GM23338 (cell line): ENCODE measurements around the gene STAT6. TPM values are rescaled to one million over a fixed set of nuclear protein-coding genes. Genes with fewer than 3 reads are reported as not detected.

Source experiments
- ATAC-seq: fragments of 200-7000 bp; cut with Tn5 transposase; 3 replicates; pipeline ENCODE4 v1.9.1; 2020
- DNase-seq: peaks from one replicate; pipeline ENCODE4 v3.0.0-alpha.2; 2015; ENCODE audit warnings: low spot score
- H2AFZ ChIP-seq: fragments of 200-600 bp; sonication (generic); 2 replicates; pipeline ENCODE4 v1.8.0; 2016; ENCODE audit warnings: antibody characterized with exemption, mild to moderate bottlenecking, moderate library complexity
- H3F3A ChIP-seq: fragments of 200-600 bp; sonication (generic); replicated peaks from 2 replicates; pipeline ENCODE4 v1.8.0; 2017; ENCODE audit warnings: antibody characterized with exemption, mixed run types, low read depth
- H3K27ac ChIP-seq: fragments of 200-600 bp; sonication (generic); 2 replicates; pipeline ENCODE4 v1.6.1; 2016; ENCODE audit warnings: low read depth
- H3K27me3 ChIP-seq: fragments of 200-600 bp; sonication (generic); 2 replicates; pipeline ENCODE4 v1.8.0; 2016; ENCODE audit warnings: mild to moderate bottlenecking, mixed run types, moderate library complexity; ENCODE audit not compliant: insufficient read depth
- H3K36me3 ChIP-seq: fragments of 200-600 bp; sonication (generic); 2 replicates; pipeline ENCODE4 v1.8.0; 2016; ENCODE audit warnings: mild to moderate bottlenecking; ENCODE audit not compliant: insufficient read depth
- H3K4me1 ChIP-seq: fragments of 200-600 bp; sonication (generic); 2 replicates; pipeline ENCODE4 v1.8.0; 2016; ENCODE audit warnings: mild to moderate bottlenecking, moderate library complexity; ENCODE audit not compliant: insufficient read depth
- H3K4me2 ChIP-seq: fragments of 200-600 bp; sonication (generic); 2 replicates; pipeline ENCODE4 v1.7.1; 2017; ENCODE audit warnings: mixed run types
- H3K4me3 ChIP-seq: fragments of 200-600 bp; sonication (generic); 2 replicates; pipeline ENCODE4 v1.6.1; 2016; ENCODE audit warnings: mixed run types
- H3K79me2 ChIP-seq: fragments of 200-600 bp; sonication (generic); replicated peaks from 2 replicates; pipeline ENCODE4 v1.8.0; 2017; ENCODE audit warnings: mild to moderate bottlenecking; ENCODE audit not compliant: insufficient read depth
- H3K9me2 ChIP-seq: fragments of 200-600 bp; sonication (generic); 2 replicates; pipeline ENCODE4 v1.8.0; 2017; ENCODE audit not compliant: insufficient read depth
- H4K20me1 ChIP-seq: fragments of 200-600 bp; sonication (generic); replicated peaks from 2 replicates; pipeline ENCODE4 v1.8.0; 2017; ENCODE audit warnings: mild to moderate bottlenecking; ENCODE audit not compliant: insufficient read depth
- H3K27ac Mint-ChIP-seq: 2 replicates; pipeline ENCODE4 v1.8.0; 2020; ENCODE audit warnings: inconsistent platforms, mild to moderate bottlenecking, moderate library complexity, mixed read lengths
- H3K27me3 Mint-ChIP-seq: 3 replicates; pipeline ENCODE4 v1.8.0; 2022; ENCODE audit warnings: low read depth, mild to moderate bottlenecking, moderate library complexity, mixed read lengths, inconsistent platforms; ENCODE audit not compliant: insufficient read depth, poor library complexity
- H3K36me3 Mint-ChIP-seq: 3 replicates; pipeline ENCODE4 v1.8.0; 2021; ENCODE audit warnings: low read depth, mild to moderate bottlenecking, inconsistent platforms, moderate library complexity, mixed read lengths
- H3K4me1 Mint-ChIP-seq: 3 replicates; pipeline ENCODE4 v1.8.0; 2020; ENCODE audit warnings: mild to moderate bottlenecking, inconsistent platforms, mixed read lengths
- H3K4me3 Mint-ChIP-seq: 3 replicates; pipeline ENCODE4 v1.8.0; 2021; ENCODE audit warnings: moderate library complexity, mild to moderate bottlenecking, inconsistent platforms, mixed read lengths
- H3K9me3 Mint-ChIP-seq: 3 replicates; pipeline ENCODE4 v1.8.0; 2020; ENCODE audit warnings: moderate library complexity, mild to moderate bottlenecking, inconsistent platforms, mixed read lengths
- CTCF ChIP-seq, 2 experiments: fragments of 200-600 bp in 1 of 2; sonication (generic) in 1 of 2; conservative IDR thresholded peaks; 2 replicates each; pipeline versions ENCODE4 v1.5.1 to v1.6.1; 2016 to 2017; ENCODE audit warnings: antibody characterized with exemption in 2 of 2, low read depth in 2 of 2, mild to moderate bottlenecking in 2 of 2, moderate library complexity in 1 of 2
- ETS1 ChIP-seq: IDR thresholded peaks from 2 replicates; pipeline ENCODE4 v1.6.1; 2016; ENCODE audit warnings: antibody characterized with exemption
- EZH2phosphoT487 ChIP-seq: fragments of 200-600 bp; sonication (generic); IDR thresholded peaks from one replicate; pipeline ENCODE4 v1.8.1; 2018; ENCODE audit warnings: antibody characterized with exemption; ENCODE audit not compliant: unreplicated experiment
- JUNB ChIP-seq: IDR thresholded peaks from one replicate; pipeline ENCODE4 v1.6.1; 2016; ENCODE audit warnings: antibody characterized with exemption; ENCODE audit not compliant: unreplicated experiment
- NANOG ChIP-seq: IDR thresholded peaks from 2 replicates; pipeline ENCODE4 v1.6.1; 2016; ENCODE audit warnings: antibody characterized with exemption, borderline replicate concordance
- POLR2AphosphoS5 ChIP-seq: IDR thresholded peaks from 2 replicates; pipeline ENCODE4 v1.6.1; 2016; ENCODE audit warnings: antibody characterized with exemption, low read depth
- REST ChIP-seq: IDR thresholded peaks from one replicate; pipeline ENCODE4 v1.6.1; 2018; ENCODE audit warnings: antibody characterized with exemption; ENCODE audit not compliant: unreplicated experiment
- STAT1 ChIP-seq: IDR thresholded peaks from one replicate; pipeline ENCODE4 v1.6.1; 2016; ENCODE audit warnings: antibody characterized with exemption; ENCODE audit not compliant: unreplicated experiment
- ZNF114 ChIP-seq: fragments of 250-450 bp; sonication (Bioruptor Pico); IDR thresholded peaks from 2 replicates; pipeline ENCODE4 v1.5.0; 2020; ENCODE audit warnings: mild to moderate bottlenecking, moderate library complexity
- polyA plus RNA-seq: library from polyadenylated mRNA; unstranded; fragments of >200 nt; fragmentation: Nextera tagmentation; extraction: Ambion mirVana; gene quantifications from 2 replicates; pipeline ENCODE4 v1.2.1, GENCODE V29; 2016
- total RNA-seq: library from RNA; depleted of rRNA; stranded (reverse); fragments of >200 nt; shearing (Covaris generic); gene quantifications from 2 replicates; pipeline ENCODE4 v1.2.3, GENCODE V29; 2014

STAT6 gene
- total and polyA plus RNA-seq, 2 experiments from 2014 or later = 14.3 to 28.1 TPM

GRCh38 chr12:57096748-57097553 is 14.2 kb downstream of the STAT6 start (continued):
- no peak for TF ChIP-seq CTCF (conservative IDR thresholded peaks at IDR 0.05; ENCODE audit: low read depth in 2 of 2)
- TF ChIP-seq REST = no peak
- TF ChIP-seq ZNF114 = no peak
- no peak for TF ChIP-seq ETS1
- no peak for TF ChIP-seq POLR2AphosphoS5
- TF ChIP-seq STAT1 = no peak
- no peak for TF ChIP-seq NANOG
- no peak for TF ChIP-seq JUNB
- TF ChIP-seq EZH2phosphoT487 = no peak

GRCh38 chr12:57096099-57096572 is 15.0 kb downstream of the STAT6 start:
- H3K27ac Mint-ChIP-seq = peak overlapping the region; percentile 96
- DNase-seq (no peak), ATAC-seq (no peak)
- Histone ChIP-seq H3K79me2 (no peaks in the 10 kb centered on the region), H3K27me3 (no peaks in the 10 kb centered on the region), H3K27ac (no peak overlapping the region), H3K4me3 (no peak overlapping the region), H4K20me1 (no peaks in the 10 kb centered on the region; the same call in 1 of the 2 replicates), H2AFZ (no peak overlapping the region), H3K4me1 (peaks cover 27% of the 10 kb centered on the region), H3F3A (peaks cover 10% of the 10 kb centered on the region; the same call in 1 of the 2 replicates), H3K4me2 (no peak overlapping the region), H3K9me2 (no peaks in the 10 kb centered on the region), H3K36me3 (no peaks in the 10 kb centered on the region)
- peaks cover 49% of the 10 kb centered on the region for H3K4me1 Mint-ChIP-seq
- no peaks in the 10 kb centered on the region for H3K9me3 Mint-ChIP-seq
- peaks cover 58% of the 10 kb centered on the region for H3K36me3 Mint-ChIP-seq
- H3K4me3 Mint-ChIP-seq = no peak overlapping the region
- H3K27me3 Mint-ChIP-seq = peaks cover 30% of the 10 kb centered on the region
- no peak for TF ChIP-seq REST
- TF ChIP-seq ETS1 = no peak
- no peak for TF ChIP-seq CTCF (conservative IDR thresholded peaks at IDR 0.05; ENCODE audit: low read depth in 2 of 2)
- TF ChIP-seq STAT1 = no peak
